ENCODE results near the gene UCHL5.
"Not testable (repeated sequence)": the region's sequence is repeated elsewhere in the genome, so short reads cannot be mapped to it uniquely, and the experiment has no call there.

The UCHL5 gene

GRCh38 chr1:193068013-193068412 is 8.9 kb upstream of the UCHL5 start:
- in situ Hi-C loops (cut with MboI; ENCODE audit: low pct_unique_long_range_greater_than_20kb, low sequenced_read_pairs): no loop called here
- DNase-seq: no peak

GRCh38 chr1:193066606-193067005 is 7.4 kb upstream of the UCHL5 start:
- no peak for DNase-seq
- in situ Hi-C loops (cut with MboI; ENCODE audit: low pct_unique_long_range_greater_than_20kb, low sequenced_read_pairs): no loop called here

GRCh38 chr1:193065954-193066353 is 6.8 kb upstream of the UCHL5 start:
- DNase-seq: no peak
- in situ Hi-C loops (cut with MboI; ENCODE audit: low pct_unique_long_range_greater_than_20kb, low sequenced_read_pairs): no loop called here

- in situ Hi-C loops (cut with MboI; ENCODE audit: low pct_unique_long_range_greater_than_20kb, low sequenced_read_pairs): no loop called here
- no peak for DNase-seq
These were observed 3.7 kb upstream of the UCHL5 start for GRCh38 chr1:193062698-193063463.

DNA sequence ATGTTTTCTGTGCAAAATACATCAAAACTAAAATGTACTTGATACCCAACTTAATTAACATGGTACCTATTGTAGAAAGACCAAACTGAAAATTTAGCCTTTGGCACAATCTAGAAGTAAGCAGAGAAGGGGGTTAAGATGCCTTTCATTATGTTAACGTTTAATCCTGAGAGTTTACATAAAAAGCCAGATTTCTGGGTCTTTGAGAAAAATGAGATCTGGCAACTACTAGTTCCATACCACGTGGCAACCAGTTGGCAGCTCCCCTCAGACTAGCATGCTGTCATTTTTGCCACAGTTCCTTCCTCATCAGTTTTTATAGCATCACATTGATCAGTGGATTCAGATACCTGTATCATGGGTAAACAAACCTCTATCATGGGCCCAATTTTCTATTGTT is 1.8 kb upstream of the UCHL5 start:
- peak; percentile 48 for DNase-seq
- in situ Hi-C loops (cut with MboI; ENCODE audit: low pct_unique_long_range_greater_than_20kb, low sequenced_read_pairs): no loop called here

GRCh38 chr1:193060406-193060805 is 1.2 kb upstream of the UCHL5 start:
- in situ Hi-C loops (cut with MboI; ENCODE audit: low pct_unique_long_range_greater_than_20kb, low sequenced_read_pairs): no loop called here
- DNase-seq: peak; percentile 16

GRCh38 chr1:193060115-193060403 is 899 bp upstream of the UCHL5 start:
- in situ Hi-C loops (cut with MboI; ENCODE audit: low pct_unique_long_range_greater_than_20kb, low sequenced_read_pairs): no loop called here
- DNase-seq: no peak

- peak; percentile 72 for DNase-seq
- in situ Hi-C loops (cut with MboI; ENCODE audit: low pct_unique_long_range_greater_than_20kb, low sequenced_read_pairs): no loop called here
These were observed 455 bp downstream of the UCHL5 start for GRCh38 chr1:193058529-193059281.

- DNase-seq: no peak
- in situ Hi-C loops (cut with MboI; ENCODE audit: low pct_unique_long_range_greater_than_20kb, low sequenced_read_pairs): no loop called here
These were observed 4.9 kb downstream of the UCHL5 start for GRCh38 chr1:193054169-193054675.

DNA sequence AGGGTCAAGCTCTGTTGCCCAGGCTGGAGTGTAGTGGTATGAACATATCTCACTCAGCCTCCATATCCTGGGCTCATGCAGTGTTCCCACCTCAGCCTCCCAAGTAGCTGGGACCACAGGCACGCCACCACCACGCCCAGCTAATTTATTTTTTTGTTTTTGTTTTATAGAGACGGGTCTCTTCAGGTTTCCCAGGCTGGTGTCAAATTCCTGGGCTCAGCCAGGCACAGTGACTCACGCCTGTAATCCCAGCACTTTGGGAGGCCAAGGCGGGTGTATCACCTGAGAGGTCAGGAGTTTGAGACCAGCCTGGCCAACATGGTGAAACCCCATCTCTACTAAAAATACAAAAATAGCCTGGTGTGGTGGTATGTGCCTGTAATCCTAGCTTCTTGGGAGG is 10.2 kb downstream of the UCHL5 start:
- in situ Hi-C loops (cut with MboI; ENCODE audit: low pct_unique_long_range_greater_than_20kb, low sequenced_read_pairs); DNase-seq: not testable (repeated sequence)

DNA sequence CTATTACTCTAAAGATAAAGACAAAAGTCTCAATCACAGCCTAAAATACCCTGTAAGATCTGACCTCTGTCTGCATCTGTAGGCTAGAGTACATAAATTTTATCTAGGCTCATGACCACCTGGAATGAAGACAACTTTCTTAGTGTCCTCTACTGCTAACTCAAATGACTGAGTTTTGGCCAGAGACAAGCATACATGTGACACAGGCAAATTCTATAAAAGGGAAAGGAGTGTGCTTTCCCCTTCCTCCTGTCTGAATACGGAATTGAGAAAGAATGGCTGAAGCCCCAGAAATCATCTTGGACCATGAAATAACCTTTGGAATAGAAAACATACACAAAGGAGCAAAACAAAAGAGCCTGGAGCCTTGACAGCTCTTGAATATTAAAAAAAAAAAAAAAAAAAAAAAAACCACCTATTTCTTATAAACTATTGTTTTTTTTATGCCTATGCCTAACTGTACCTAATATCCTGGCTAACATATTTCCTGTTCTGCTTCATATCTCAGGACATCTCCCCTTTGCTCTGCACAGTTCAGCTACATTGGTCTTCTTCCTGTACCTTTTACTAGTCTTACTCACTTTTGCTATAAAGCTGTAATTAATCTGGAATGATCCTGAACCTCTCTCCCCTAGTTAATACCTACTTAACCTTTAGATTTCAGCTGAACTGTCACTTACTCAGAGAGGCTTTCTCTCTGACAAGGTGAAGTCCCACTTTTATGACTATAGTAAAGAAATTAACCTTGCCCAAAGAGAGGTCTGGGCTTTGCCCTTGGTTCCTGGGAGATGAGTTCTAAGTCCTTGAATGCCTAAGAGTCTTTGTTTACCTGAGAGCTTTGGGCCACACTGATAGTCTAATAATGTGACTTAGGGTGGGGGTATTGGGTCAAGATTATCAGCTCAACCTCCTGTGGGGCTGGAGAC is 16.1 kb downstream of the UCHL5 start:
- DNase-seq: no peak
- in situ Hi-C loops (cut with MboI; ENCODE audit: low pct_unique_long_range_greater_than_20kb, low sequenced_read_pairs): no loop called here

DNA sequence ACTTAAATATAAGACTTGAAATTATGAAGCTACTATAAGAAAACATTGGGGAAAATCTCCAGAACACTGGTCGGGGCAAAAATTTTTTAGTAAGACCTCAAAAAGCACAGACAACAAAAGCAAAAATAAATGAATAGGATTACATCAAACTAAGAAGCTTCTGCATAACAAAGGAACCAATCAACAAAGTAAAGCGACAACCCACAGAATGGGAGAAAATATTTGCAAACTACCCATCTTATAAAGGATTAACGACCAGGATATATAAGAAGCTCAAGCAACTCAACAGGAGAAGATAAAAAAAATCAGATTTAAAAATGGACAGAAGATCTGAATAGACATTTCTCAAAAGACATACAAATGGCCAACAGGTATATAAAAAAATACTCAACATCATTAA is 19.1 kb downstream of the UCHL5 start:
- in situ Hi-C loops (cut with MboI; ENCODE audit: low pct_unique_long_range_greater_than_20kb, low sequenced_read_pairs): no loop called here
- DNase-seq: no peak

GRCh38 chr1:193036337-193037047 is 22.7 kb downstream of the UCHL5 start:
- in situ Hi-C loops (cut with MboI; ENCODE audit: low pct_unique_long_range_greater_than_20kb, low sequenced_read_pairs): no loop called here
- no peak for DNase-seq

DNA sequence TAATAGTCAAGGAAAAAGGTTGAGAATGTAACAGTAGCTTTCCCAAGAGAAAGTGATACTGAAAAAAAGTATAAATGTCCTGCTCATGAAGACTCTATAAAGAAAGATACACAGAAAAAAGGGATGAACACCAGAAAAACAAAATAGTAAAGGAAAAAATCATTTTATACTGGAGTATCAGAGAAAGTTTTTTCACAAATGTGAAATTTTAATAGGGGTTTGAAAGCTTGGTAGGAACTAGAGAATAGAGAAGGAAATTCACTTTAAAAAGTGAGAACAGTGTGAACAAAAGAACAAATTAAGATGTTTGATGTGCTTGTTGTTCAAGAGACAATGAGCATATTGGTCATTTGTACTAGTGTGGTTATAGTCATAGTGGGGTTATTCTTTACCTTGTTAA is 25.6 kb downstream of the UCHL5 start:
- DNase-seq: no peak
- in situ Hi-C loops (cut with MboI; ENCODE audit: low pct_unique_long_range_greater_than_20kb, low sequenced_read_pairs): no loop called here

DNA sequence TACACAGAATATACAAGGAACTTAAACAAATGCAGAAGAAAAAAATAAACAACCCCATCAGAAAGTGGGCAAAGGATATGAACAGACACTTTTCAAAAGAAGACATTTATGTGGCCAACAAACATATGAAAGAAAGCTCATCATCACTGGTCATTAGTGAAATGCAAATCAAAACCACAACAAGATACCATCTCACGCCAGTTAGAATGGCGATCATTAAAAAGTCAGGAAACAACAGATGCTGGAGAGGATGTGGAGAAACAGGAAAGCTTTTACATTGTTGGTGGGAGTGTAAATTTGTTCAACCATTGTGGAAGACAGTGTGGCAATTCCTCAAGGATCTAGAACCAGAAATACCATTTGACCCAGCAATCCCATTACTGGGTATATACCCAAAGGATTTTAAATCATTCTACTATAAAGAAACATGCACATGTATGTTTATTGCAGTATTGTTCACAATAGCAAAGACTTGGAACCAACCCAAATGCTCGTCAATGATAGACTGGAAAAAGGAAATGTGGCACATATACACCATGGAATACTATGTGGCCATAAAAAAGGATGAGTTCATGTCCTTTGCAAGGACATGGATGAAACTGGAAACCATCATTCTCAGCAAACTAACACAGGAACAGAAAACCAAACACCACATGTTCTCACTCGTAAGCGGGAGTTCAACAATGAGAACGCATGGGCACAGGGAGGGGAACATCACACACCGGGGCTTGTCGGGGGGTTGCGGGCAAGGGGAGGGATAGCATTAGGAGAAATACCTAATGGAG is 26.3 kb downstream of the UCHL5 start:
- DNase-seq; in situ Hi-C loops (cut with MboI; ENCODE audit: low pct_unique_long_range_greater_than_20kb, low sequenced_read_pairs): not testable (repeated sequence)

DNA sequence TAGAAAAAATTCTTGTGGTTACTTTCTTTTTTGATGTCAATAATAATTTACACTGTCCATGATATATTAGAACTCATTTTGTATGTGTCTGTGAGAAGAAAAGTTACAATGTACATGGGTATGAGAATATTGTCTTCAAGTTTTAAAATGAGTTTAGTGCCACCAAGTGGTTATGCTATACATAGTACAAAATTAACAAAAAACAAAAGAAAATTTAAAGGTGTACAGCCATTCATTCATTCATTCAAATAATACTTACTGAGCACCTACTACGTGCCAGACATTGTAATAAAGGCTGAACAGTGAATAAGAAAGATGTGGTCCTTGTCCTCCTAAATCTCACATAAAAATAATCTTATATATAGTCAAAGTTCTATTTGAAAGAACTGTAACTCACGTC is 27.7 kb downstream of the UCHL5 start:
- peak; percentile 19 for DNase-seq
- in situ Hi-C loops (cut with MboI; ENCODE audit: low pct_unique_long_range_greater_than_20kb, low sequenced_read_pairs): no loop called here

DNA sequence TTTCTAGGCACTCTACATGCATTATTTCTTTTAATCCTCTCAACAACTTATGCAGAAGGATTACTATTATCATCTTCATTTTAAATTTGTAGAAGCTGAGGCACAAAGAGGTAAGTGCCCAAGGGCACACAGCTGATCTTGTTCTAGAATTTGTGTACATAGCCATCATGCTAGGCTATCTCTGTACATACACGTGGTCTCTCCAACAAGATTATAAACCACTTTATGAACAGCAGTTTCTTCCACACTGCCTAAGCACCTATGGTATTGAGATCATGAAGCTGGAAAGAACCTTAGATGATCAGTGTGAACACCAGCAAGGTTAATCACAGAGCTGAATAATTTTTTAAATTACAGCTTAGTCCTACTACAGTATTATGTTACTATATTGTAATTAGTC is 28.9 kb downstream of the UCHL5 start:
- in situ Hi-C loops (cut with MboI; ENCODE audit: low pct_unique_long_range_greater_than_20kb, low sequenced_read_pairs): no loop called here

DNA sequence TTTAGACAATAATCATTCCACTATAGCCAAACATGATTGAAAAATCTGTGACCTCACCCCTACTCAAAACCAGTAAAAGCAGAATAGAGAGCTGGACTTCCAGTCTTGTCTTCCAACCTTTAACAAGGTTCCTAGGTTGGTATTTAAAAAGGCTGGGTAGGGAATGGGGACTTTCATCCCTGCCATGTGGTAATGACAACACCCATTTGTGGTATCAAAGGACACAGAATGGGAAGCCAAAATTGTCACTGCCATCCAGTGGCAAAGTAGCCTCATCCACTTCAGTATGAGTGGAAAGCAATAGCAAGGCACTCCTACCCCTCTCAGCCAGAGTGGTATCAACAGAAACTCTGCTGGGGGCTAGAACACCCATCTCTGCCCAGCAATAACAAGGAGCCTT is 33.9 kb downstream of the UCHL5 start:
- in situ Hi-C loops (cut with MboI; ENCODE audit: low pct_unique_long_range_greater_than_20kb, low sequenced_read_pairs): no loop called here

More for the DNA sequence above, 28.9 kb downstream of the UCHL5 start:
- no peak for DNase-seq

More for the DNA sequence above, 33.9 kb downstream of the UCHL5 start:
- no peak for DNase-seq
